ENCODE data around the gene HERC2.

Gene HERC2

DNA sequence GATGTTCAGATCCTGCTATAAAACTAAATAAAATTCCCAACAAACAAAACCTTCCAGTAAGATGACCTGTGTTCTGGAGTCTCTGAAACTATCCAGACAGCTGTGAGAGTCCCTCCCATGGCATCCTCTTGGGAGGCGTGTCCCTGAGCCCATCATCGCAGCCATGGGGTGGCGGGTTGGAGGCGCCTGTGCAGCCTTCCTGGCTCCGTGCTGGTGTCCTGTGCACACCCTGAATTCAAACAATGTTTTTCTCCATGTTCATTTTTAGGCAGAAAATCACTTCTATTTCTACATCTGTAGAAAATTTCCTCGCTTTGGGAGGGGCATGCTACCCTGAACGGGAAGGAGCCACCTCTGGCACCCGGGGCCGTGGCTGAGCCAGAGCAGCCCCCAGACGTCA is 203.4 kb downstream of the HERC2 start:
- TF ChIP-seq, protein P1, sequence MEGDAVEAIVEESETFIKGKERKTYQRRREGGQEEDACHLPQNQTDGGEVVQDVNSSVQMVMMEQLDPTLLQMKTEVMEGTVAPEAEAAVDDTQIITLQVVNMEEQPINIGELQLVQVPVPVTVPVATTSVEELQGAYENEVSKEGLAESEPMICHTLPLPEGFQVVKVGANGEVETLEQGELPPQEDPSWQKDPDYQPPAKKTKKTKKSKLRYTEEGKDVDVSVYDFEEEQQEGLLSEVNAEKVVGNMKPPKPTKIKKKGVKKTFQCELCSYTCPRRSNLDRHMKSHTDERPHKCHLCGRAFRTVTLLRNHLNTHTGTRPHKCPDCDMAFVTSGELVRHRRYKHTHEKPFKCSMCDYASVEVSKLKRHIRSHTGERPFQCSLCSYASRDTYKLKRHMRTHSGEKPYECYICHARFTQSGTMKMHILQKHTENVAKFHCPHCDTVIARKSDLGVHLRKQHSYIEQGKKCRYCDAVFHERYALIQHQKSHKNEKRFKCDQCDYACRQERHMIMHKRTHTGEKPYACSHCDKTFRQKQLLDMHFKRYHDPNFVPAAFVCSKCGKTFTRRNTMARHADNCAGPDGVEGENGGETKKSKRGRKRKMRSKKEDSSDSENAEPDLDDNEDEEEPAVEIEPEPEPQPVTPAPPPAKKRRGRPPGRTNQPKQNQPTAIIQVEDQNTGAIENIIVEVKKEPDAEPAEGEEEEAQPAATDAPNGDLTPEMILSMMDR (IDR thresholded peaks at IDR 0.05; ENCODE audit: extremely low read depth, missing control alignments): no peak
- no peak for DNase-seq (ENCODE audit: low spot score)

DNA sequence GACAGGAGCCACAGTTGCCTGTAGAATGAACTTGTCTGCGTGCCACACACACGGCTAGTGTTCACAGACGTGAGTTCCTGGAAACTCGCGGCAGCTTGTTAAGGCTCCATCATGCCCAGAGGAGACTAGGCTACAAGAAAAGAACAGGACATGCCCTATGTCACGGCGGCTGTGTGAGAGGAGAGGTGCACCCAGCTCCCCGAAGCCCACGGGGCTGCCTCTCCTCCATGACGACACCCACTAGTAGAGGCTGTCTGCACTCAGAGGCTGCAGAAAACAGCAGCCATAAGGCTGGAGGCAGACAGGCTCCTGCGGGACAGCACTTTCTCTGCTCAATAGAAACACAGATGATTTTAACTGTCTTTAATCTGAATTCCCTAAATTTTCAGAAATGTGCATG is 203.9 kb downstream of the HERC2 start:
- no peak for DNase-seq (ENCODE audit: low spot score)
- TF ChIP-seq, protein P1 (IDR thresholded peaks at IDR 0.05; ENCODE audit: extremely low read depth, missing control alignments): no peak

- TF ChIP-seq, protein P1 (IDR thresholded peaks at IDR 0.05; ENCODE audit: extremely low read depth, missing control alignments): no peak
- no peak for DNase-seq (ENCODE audit: low spot score)
Observed at GRCh38 chr15:28117432-28117990, 204.5 kb downstream of the HERC2 start.

DNA sequence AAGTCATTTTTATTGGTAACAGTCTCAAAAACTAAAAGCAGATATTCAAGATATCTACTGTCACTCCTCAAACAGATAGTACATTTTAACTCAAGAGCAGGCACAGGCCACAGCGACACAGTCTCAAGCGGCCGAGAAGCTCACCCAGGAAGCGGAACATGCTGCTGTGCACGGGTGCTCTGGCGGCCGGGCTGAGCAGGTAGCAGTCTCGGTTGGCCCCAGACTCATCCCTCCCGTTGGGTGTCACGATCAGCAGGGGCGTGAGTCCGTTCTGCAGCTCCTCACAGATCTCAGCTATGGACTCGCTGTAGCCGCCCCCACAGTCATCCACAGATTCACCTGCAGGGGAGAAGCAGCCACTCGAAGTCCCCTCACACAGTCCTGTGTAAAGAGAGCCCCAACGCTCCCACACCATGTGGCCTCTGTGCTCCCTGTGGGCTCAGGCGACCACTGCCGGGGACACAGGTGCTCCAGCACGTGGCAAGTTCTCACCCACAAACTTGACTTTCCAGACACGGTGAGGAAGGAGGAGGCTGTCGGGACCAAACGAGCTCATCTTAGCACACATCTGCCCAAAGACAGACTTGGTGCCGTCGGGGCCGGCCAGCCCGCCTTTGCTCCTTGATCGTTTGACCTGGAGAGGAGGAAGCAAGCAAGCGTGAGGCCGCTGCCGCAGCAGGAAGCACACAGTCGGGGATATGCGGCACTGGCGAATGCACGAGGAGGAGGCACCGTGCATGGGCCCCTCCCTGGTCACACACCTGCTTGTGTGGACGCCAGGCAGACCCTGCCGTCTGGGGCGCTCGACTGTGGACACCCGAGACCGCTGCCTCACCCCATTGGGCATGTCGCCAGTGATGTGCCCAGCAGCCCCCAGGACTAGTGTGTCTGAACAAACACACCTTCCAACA is 205.2 kb downstream of the HERC2 start:
- TF ChIP-seq, protein P1 (IDR thresholded peaks at IDR 0.05; ENCODE audit: extremely low read depth, missing control alignments): no peak
- DNase-seq (ENCODE audit: low spot score): no peak

DNA sequence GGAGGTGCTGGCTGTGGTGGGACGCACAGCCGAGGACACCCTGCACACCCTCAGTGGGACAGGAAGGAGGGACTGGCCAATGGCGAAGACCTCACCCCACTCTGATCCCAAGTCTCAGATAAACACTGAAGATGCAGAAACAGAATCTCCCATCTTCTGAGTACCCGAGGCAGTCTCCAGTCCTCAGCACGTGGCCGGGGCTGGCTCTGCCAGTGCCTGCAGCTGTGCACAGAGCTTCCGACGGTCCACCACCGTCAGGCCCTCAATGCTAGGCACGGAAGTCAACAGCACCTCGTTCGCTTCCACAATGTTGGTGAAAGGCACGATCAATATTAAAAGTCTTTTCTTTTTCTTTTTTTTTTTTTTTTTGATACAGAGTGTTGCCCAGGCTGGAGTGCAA is 206.1 kb downstream of the HERC2 start:
- no peak for DNase-seq (ENCODE audit: low spot score)
- TF ChIP-seq, protein P1 (IDR thresholded peaks at IDR 0.05; ENCODE audit: extremely low read depth, missing control alignments): no peak

GRCh38 chr15:28114721-28115622 is 207.0 kb downstream of the HERC2 start:
- TF ChIP-seq, protein P1 (IDR thresholded peaks at IDR 0.05; ENCODE audit: extremely low read depth, missing control alignments): no peak
- no peak for DNase-seq (ENCODE audit: low spot score)

Measured in GM20000 (cell line).